ENCODE measurements around the gene CLCN6. TPM values are rescaled to one million over a fixed set of nuclear protein-coding genes. Genes with fewer than 3 reads are reported as not detected.

Gene CLCN6
- total RNA-seq, 4 donors from 2014 or later: 4.2 to 13.5 (median 9.9) TPM

DNA sequence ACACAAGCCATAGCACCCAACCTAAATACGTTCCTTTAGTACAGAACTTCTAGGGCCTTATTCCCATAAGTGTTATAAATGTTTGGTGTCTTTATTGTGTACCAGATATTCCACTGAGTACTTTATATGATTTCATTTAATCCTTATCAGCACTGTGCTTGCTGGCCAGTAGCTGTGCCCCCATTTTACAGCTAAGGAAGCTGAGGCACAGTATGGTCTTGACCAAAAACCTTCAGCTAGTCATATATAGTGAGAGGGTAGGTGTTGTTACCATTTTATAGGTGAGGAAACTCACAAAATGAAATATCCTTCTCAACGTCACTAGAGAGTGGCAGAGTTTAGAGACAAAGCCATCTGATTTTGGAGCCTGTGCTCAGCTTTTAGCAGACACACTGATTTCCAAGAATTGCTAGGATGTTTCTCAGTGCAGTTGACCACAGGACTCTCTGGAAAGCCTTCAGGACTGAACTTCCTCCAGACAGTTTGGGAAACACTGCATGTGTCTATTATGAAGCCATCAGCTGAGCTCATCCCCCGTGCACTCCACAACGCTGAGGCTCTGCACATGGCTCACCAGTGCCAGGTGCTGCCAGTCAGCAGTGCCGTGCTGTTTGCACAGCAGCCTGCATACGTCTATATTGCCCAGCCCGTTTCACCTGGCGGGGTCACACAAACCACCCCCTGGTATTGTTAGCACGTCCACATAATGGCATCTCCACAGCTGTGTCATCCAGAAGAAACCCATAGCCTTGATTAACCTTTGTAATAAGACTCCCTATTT, 26.1 kb downstream of the CLCN6 start:
- intact Hi-C loops (cut with DNase I): loop anchor here (10.0 kb wide), 1 partner anchor 133 kb away; no protein-coding TSS in a partner anchor
- TF ChIP-seq, protein P1, sequence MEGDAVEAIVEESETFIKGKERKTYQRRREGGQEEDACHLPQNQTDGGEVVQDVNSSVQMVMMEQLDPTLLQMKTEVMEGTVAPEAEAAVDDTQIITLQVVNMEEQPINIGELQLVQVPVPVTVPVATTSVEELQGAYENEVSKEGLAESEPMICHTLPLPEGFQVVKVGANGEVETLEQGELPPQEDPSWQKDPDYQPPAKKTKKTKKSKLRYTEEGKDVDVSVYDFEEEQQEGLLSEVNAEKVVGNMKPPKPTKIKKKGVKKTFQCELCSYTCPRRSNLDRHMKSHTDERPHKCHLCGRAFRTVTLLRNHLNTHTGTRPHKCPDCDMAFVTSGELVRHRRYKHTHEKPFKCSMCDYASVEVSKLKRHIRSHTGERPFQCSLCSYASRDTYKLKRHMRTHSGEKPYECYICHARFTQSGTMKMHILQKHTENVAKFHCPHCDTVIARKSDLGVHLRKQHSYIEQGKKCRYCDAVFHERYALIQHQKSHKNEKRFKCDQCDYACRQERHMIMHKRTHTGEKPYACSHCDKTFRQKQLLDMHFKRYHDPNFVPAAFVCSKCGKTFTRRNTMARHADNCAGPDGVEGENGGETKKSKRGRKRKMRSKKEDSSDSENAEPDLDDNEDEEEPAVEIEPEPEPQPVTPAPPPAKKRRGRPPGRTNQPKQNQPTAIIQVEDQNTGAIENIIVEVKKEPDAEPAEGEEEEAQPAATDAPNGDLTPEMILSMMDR (IDR thresholded peaks at IDR 0.05): no peak
- TF ChIP-seq POLR2A (IDR thresholded peaks at IDR 0.05): no peak

GRCh38 chr1:11833497-11833896, 27.5 kb downstream of the CLCN6 start:
- DNase-seq: no peak
- intact Hi-C loops (cut with DNase I): loop anchor here (10.0 kb wide), 1 partner anchor 131 kb away; no protein-coding TSS in a partner anchor
- H3K36me3 ChIP-seq: peaks cover 39 to 100% (median 69%) of the 10 kb centered on the region in 3 donors
- WGBS, 2 donors: 83 to 86% methylated on average over 8 of the region's 8 CpGs
- no peaks in the 10 kb centered on the region for H3K4me1 ChIP-seq
- H3K4me3 ChIP-seq: no peak overlapping the region
- no peaks in the 10 kb centered on the region for H3K27me3 ChIP-seq
- H3K9me3 ChIP-seq: no peaks in the 10 kb centered on the region
- TF ChIP-seq, protein P1 (IDR thresholded peaks at IDR 0.05): no peak
- TF ChIP-seq POLR2A (IDR thresholded peaks at IDR 0.05): no peak
- H3K27ac ChIP-seq: no peak overlapping the region

More for the DNA sequence above, 26.1 kb downstream of the CLCN6 start:
- H3K4me1 ChIP-seq: no peaks in the 10 kb centered on the region
- no peak overlapping the region for H3K27ac ChIP-seq
- H3K36me3 ChIP-seq: peaks cover 33 to 100% (median 64%) of the 10 kb centered on the region in 3 donors
- no peak overlapping the region for H3K4me3 ChIP-seq
- DNase-seq: no peak
- no peaks in the 10 kb centered on the region for H3K9me3 ChIP-seq
- H3K27me3 ChIP-seq: no peaks in the 10 kb centered on the region
- WGBS, 2 donors: 83 to 86% methylated on average over 9 of the region's 9 CpGs

GRCh38 chr1:11833900-11834299, 27.9 kb downstream of the CLCN6 start:
- Histone ChIP-seq H3K4me3 (no peak overlapping the region), H3K36me3 (peaks cover 36 to 100% (median 66%) of the 10 kb centered on the region in 3 donors), H3K4me1 (no peaks in the 10 kb centered on the region), H3K9me3 (no peaks in the 10 kb centered on the region), H3K27ac (no peak overlapping the region), H3K27me3 (no peaks in the 10 kb centered on the region)
- WGBS, 2 donors: 93 to 95% methylated on average over 12 to 13 of the region's 13 CpGs
- TF ChIP-seq, protein P1 (IDR thresholded peaks at IDR 0.05): no peak
- no peak for TF ChIP-seq POLR2A (IDR thresholded peaks at IDR 0.05)
- no peak for DNase-seq
- intact Hi-C loops (cut with DNase I): loop anchor here (10.0 kb wide), 1 partner anchor 131 kb away; no protein-coding TSS in a partner anchor

DNA sequence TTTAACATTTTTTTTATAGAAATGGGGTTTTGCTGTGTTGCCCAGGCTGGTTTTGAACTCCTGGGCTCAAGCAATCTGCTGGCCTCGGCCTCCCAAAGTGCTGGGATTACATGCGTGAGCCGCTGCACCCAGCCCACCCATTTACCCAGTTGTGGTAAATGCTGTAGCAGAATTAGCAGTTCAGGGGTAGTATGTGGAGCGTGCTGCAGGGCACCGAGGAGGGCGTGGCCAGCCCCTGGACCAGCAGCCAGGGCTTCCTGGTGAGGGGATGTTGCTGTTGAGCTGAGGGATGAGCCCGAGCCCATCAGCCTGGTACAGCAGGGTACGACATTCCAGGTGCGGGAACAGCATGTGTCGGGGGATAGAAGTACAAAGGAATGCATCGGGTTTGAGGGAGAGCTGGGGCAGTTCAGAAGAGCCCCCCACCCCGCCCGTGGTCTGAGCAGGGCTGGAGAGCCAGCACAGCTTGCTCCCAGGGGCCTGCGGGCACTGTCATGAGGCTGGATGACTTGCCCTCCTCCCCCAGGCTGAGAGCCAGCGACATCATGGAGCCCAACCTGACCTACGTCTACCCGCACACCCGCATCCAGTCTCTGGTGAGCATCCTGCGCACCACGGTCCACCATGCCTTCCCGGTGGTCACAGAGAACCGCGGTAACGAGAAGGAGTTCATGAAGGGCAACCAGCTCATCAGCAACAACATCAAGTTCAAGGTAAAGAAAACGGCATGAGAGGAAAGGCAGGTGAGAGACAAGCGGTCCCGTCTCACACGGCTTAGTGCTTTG, 29.6 kb downstream of the CLCN6 start:
- intact Hi-C loops (cut with DNase I): loop anchor here (10.0 kb wide), 1 partner anchor 129 kb away; no protein-coding TSS in a partner anchor
- TF ChIP-seq POLR2A (IDR thresholded peaks at IDR 0.05): no peak
- TF ChIP-seq, protein P1 (IDR thresholded peaks at IDR 0.05): no peak
- no peak for DNase-seq
- H3K27me3 ChIP-seq: no peaks in the 10 kb centered on the region
- H3K4me1 ChIP-seq: no peaks in the 10 kb centered on the region
- H3K36me3 ChIP-seq: peaks cover 28 to 100% (median 74%) of the 10 kb centered on the region in 3 donors
- 88 to 90% methylated on average over 12 to 20 of the region's 28 CpGs for WGBS, 2 donors
- no peak overlapping the region for H3K27ac ChIP-seq
- no peaks in the 10 kb centered on the region for H3K9me3 ChIP-seq
- no peak overlapping the region for H3K4me3 ChIP-seq
